Measurements from ENCODE around the gene CDC25A.

CDC25A gene

GRCh38 chr3:48202632-48203031 lies 14.4 kb upstream of the CDC25A start:
- FAIRE-seq: no peak
- DNase-seq (ENCODE audit: extremely low spot score, insufficient read length, low read depth): no peak

- no peak for FAIRE-seq
- DNase-seq (ENCODE audit: extremely low spot score, insufficient read length, low read depth): no peak
Measured at GRCh38 chr3:48199117-48199516, 10.9 kb upstream of the CDC25A start.

GRCh38 chr3:48196611-48197010 lies 8.4 kb upstream of the CDC25A start:
- FAIRE-seq (no peak), DNase-seq (ENCODE audit: extremely low spot score, insufficient read length, low read depth) (no peak)

- peak; percentile 32 for DNase-seq (ENCODE audit: extremely low spot score, insufficient read length, low read depth)
- FAIRE-seq: peak; percentile 84
Measured at GRCh38 chr3:48194446-48195071, 6.3 kb upstream of the CDC25A start.

GRCh38 chr3:48190911-48191310 lies 2.7 kb upstream of the CDC25A start:
- DNase-seq (ENCODE audit: extremely low spot score, insufficient read length, low read depth): no peak
- FAIRE-seq: no peak

GRCh38 chr3:48189321-48189720 lies 1.1 kb upstream of the CDC25A start:
- FAIRE-seq (no peak), DNase-seq (ENCODE audit: extremely low spot score, insufficient read length, low read depth) (no peak)

- DNase-seq (ENCODE audit: extremely low spot score, insufficient read length, low read depth) (no peak), FAIRE-seq (no peak)
Measured at GRCh38 chr3:48187579-48188265, 495 bp downstream of the CDC25A start.

GRCh38 chr3:48187301-48187578 lies 977 bp downstream of the CDC25A start:
- DNase-seq (ENCODE audit: extremely low spot score, insufficient read length, low read depth) (no peak), FAIRE-seq (no peak)

GRCh38 chr3:48186631-48187300 lies 1.5 kb downstream of the CDC25A start:
- no peak for FAIRE-seq
- no peak for DNase-seq (ENCODE audit: extremely low spot score, insufficient read length, low read depth)

- no peak for FAIRE-seq
- no peak for DNase-seq (ENCODE audit: extremely low spot score, insufficient read length, low read depth)
Measured at GRCh38 chr3:48185129-48185528, 3.1 kb downstream of the CDC25A start.

GRCh38 chr3:48184299-48184698 lies 3.9 kb downstream of the CDC25A start:
- no peak for FAIRE-seq

GRCh38 chr3:48180531-48181253 lies 7.5 kb downstream of the CDC25A start:
- no peak for DNase-seq (ENCODE audit: extremely low spot score, insufficient read length, low read depth)
- no peak for FAIRE-seq

More at GRCh38 chr3:48184299-48184698, 3.9 kb downstream of the CDC25A start:
- DNase-seq (ENCODE audit: extremely low spot score, insufficient read length, low read depth): no peak

- no peak for FAIRE-seq
- no peak for DNase-seq (ENCODE audit: extremely low spot score, insufficient read length, low read depth)
Measured at GRCh38 chr3:48180021-48180420, 8.2 kb downstream of the CDC25A start.

GRCh38 chr3:48178072-48178471 lies 10.1 kb downstream of the CDC25A start:
- FAIRE-seq (no peak), DNase-seq (ENCODE audit: extremely low spot score, insufficient read length, low read depth) (no peak)

GRCh38 chr3:48157950-48158376 lies 30.3 kb downstream of the CDC25A start:
- FAIRE-seq (no peak), DNase-seq (ENCODE audit: extremely low spot score, insufficient read length, low read depth) (no peak)

- no peak for DNase-seq (ENCODE audit: extremely low spot score, insufficient read length, low read depth)
- FAIRE-seq: no peak
Measured at GRCh38 chr3:48157202-48157840, 30.9 kb downstream of the CDC25A start.

- no peak for DNase-seq (ENCODE audit: extremely low spot score, insufficient read length, low read depth)
- FAIRE-seq: no peak
Measured at GRCh38 chr3:48156163-48156562, 32.1 kb downstream of the CDC25A start.

GRCh38 chr3:48155122-48155521 lies 33.1 kb downstream of the CDC25A start:
- no peak for DNase-seq (ENCODE audit: extremely low spot score, insufficient read length, low read depth)

GRCh38 chr3:48151807-48152427 lies 36.3 kb downstream of the CDC25A start:
- FAIRE-seq (no peak), DNase-seq (ENCODE audit: extremely low spot score, insufficient read length, low read depth) (no peak)

More at GRCh38 chr3:48155122-48155521, 33.1 kb downstream of the CDC25A start:
- FAIRE-seq: no peak

Data from GM18507 (cell line).